ENCODE results near the gene RLN2.

Gene RLN2

DNA sequence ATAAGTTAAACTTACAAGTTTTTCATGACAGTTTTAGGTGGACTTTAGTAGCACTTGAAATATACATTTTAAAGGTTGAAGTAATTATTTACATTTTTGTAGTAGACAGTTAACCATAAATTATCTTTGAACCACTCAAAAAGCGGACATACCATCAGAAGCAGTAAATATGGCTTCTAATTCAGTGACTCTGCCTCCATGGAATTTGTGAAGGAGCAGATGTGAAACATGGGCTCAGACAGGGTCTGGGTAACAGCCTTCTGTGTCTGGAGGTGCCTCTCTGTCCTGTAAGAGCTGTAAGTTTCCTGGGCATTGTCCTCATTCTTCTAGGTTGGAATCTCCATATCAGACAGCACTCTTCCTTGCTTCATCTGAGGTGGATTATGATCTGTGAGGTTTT lies 12.4 kb downstream of the RLN2 start:
- DNase-seq (ENCODE audit: low read depth), result no peak
- TF ChIP-seq, protein P1, sequence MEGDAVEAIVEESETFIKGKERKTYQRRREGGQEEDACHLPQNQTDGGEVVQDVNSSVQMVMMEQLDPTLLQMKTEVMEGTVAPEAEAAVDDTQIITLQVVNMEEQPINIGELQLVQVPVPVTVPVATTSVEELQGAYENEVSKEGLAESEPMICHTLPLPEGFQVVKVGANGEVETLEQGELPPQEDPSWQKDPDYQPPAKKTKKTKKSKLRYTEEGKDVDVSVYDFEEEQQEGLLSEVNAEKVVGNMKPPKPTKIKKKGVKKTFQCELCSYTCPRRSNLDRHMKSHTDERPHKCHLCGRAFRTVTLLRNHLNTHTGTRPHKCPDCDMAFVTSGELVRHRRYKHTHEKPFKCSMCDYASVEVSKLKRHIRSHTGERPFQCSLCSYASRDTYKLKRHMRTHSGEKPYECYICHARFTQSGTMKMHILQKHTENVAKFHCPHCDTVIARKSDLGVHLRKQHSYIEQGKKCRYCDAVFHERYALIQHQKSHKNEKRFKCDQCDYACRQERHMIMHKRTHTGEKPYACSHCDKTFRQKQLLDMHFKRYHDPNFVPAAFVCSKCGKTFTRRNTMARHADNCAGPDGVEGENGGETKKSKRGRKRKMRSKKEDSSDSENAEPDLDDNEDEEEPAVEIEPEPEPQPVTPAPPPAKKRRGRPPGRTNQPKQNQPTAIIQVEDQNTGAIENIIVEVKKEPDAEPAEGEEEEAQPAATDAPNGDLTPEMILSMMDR (IDR thresholded peaks at IDR 0.05; ENCODE audit: low read length, missing control alignments), result no peak

DNA sequence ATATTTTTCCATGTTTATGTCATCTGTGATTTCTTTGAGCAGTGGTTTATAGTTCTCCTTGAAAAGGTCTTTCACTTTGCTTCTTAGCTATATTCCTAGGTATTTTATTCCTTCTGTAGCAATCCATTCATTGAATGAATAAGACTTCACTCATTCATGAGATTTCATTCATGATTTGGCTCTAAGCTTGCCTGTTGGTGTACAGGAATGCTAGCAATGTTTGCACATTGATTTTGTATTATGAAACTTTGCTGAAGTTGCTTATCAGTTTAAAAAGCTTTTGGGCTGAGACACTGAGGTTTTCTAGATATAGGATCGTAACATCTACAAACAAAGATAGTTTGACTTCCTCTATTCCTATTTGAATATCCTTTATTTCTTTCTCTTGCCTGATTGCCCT lies 15.9 kb downstream of the RLN2 start:
- TF ChIP-seq, protein P1 (IDR thresholded peaks at IDR 0.05; ENCODE audit: low read length, missing control alignments), result no peak
- no peak overlapping the region for H3K4me3 ChIP-seq (replicated peaks; ENCODE audit: low read depth, low read length)
- DNase-seq (ENCODE audit: low read depth), result peak; percentile 15

More for the DNA sequence above, 12.4 kb downstream of the RLN2 start:
- no peak overlapping the region for H3K4me3 ChIP-seq (replicated peaks; ENCODE audit: low read depth, low read length)

DNA sequence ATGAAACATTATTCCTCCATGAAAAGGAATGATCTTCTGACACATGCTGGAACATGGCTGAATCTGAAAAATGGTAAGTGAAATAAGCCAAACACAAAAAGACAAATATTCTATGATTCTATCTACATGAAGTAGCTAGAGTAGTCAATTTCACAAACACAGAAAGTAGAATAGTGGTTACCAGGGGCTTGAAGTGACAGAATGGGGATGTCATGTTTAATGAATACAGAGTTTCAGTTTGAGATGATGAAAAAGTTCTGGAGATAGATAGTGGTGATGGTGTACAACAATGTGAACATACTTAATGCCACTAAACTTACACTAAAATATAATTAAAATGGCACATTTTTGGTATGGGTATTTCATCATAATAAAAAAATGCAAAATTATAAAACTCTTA lies 18.3 kb downstream of the RLN2 start:
- H3K4me3 ChIP-seq (replicated peaks; ENCODE audit: low read depth, low read length), result no peak overlapping the region
- TF ChIP-seq, protein P1 (IDR thresholded peaks at IDR 0.05; ENCODE audit: low read length, missing control alignments), result no peak
- DNase-seq (ENCODE audit: low read depth), result no peak

DNA sequence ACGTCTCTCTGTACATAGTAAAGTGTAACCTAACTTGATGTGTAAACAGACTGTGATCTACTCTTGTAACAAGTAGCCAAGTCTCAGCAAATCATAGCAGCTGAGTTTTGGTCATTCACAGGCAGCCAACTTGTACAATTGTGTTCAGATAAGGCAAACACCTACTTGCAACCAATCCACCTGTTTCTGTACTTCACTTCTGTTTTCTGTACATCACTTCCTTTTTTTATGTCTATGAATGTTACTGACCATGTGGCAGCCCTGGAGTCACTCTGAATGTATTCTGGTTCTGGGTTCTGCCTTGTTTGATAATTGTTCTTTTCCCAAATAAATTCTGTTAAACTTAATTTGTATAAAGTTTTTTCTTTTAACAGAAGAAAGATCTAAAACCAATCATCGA lies 26.0 kb downstream of the RLN2 start:
- TF ChIP-seq, protein P1 (IDR thresholded peaks at IDR 0.05; ENCODE audit: low read length, missing control alignments), result no peak
- H3K4me3 ChIP-seq (replicated peaks; ENCODE audit: low read depth, low read length), result no peak overlapping the region
- no peak for DNase-seq (ENCODE audit: low read depth)

DNA sequence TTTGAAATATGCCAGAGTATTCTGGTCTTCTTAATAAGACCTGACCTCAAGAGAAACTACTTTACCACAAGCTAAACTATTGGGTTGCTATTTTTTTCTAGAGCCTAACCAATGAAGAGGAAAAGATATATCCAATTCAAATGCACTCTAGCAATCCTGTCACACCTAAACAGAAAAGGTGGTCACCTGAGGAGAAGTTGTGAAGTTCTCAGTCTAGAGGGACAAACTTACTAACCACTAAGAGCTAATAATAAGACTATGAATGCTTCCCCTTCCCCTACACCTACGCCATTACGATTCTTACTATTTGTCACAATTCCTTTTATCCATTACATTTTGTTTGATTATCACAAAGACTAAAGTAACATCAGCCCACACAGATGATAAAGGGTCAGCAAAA lies 29.7 kb downstream of the RLN2 start:
- H3K4me3 ChIP-seq (replicated peaks; ENCODE audit: low read depth, low read length), result no peak overlapping the region
- TF ChIP-seq, protein P1 (IDR thresholded peaks at IDR 0.05; ENCODE audit: low read length, missing control alignments), result no peak
- no peak for DNase-seq (ENCODE audit: low read depth)

DNA sequence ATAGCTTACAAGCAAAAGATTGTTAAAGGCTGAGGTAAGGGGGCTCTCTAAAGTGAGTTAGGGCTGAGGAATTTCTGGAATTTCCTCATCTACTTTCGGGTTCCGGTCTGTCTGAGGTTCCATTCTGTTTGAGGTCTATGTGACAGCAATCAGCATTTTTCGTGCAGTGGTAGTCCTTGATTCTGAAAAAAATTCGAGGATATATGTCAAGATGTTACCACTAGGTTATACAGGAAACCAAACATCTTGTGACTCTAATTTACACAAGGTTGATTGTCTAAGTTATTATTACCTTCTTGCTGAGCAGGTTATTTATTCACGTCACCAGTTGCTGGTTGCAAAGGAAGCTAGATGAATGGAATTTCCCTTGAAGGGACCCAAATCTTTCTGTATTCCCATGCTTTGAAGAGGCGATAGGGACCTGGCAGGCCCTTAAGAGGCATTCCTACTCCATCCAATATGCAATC lies 35.2 kb downstream of the RLN2 start:
- peak; percentile 83 for DNase-seq (ENCODE audit: low read depth)
- no peak overlapping the region for H3K4me3 ChIP-seq (replicated peaks; ENCODE audit: low read depth, low read length)
- TF ChIP-seq, protein P1 (IDR thresholded peaks at IDR 0.05; ENCODE audit: low read length, missing control alignments), result peak; percentile 1

DNA sequence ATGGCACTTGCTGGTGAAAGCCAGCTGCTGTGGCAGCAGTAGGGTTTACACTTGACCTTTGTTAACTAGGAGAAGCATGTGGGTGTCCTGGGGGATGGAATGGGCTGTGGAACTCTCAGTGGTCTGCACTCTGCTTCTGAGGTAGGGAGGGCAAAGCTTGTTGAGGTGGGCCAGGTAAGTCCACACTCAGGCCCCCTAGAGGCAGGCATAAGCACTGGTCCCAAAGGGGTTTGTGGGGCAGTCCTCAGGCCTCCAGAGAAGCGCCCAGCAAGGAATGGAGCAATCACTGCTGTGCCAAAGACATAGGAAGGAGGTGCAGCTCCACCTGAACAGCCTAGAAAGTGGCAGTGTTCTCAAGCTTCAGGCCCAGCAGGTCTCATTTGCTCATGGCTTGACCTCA lies 38.6 kb downstream of the RLN2 start:
- TF ChIP-seq, protein P1 (IDR thresholded peaks at IDR 0.05; ENCODE audit: low read length, missing control alignments), result no peak
- DNase-seq (ENCODE audit: low read depth), result no peak
- no peak overlapping the region for H3K4me3 ChIP-seq (replicated peaks; ENCODE audit: low read depth, low read length)

All from fibroblast of pulmonary artery (primary cell).